NCI-H1436 (cell line): Measurements from ENCODE around the gene PSTPIP1.

Source experiments
- DNase-seq: peaks from one replicate; lab custom pipeline; 2025; lab: John Stamatoyannopoulos, UW

Gene PSTPIP1

GRCh38 chr15:76998663-76999285 is 3.8 kb downstream of the PSTPIP1 start:
- no peak for DNase-seq

GRCh38 chr15:76999996-77000395 is 5.1 kb downstream of the PSTPIP1 start:
- DNase-seq = no peak

GRCh38 chr15:77001351-77001750 is 6.4 kb downstream of the PSTPIP1 start:
- no peak for DNase-seq

GRCh38 chr15:77001966-77002365 is 7.0 kb downstream of the PSTPIP1 start:
- DNase-seq = no peak

- no peak for DNase-seq
These were observed 7.5 kb downstream of the PSTPIP1 start for GRCh38 chr15:77002436-77002835.

- DNase-seq = no peak
These were observed 8.3 kb downstream of the PSTPIP1 start for GRCh38 chr15:77002954-77003912.

- no peak for DNase-seq
These were observed 9.3 kb downstream of the PSTPIP1 start for GRCh38 chr15:77004189-77004588.

- DNase-seq = no peak
These were observed 14.2 kb downstream of the PSTPIP1 start for GRCh38 chr15:77009176-77009575.

- no peak for DNase-seq
These were observed 14.9 kb downstream of the PSTPIP1 start for GRCh38 chr15:77009646-77010311.

GRCh38 chr15:77010312-77010686 is 15.4 kb downstream of the PSTPIP1 start:
- no peak for DNase-seq

- DNase-seq = no peak
These were observed 15.9 kb downstream of the PSTPIP1 start for GRCh38 chr15:77010857-77011256.

GRCh38 chr15:77012117-77012712 is 17.3 kb downstream of the PSTPIP1 start:
- DNase-seq = no peak

- no peak for DNase-seq
These were observed 17.9 kb downstream of the PSTPIP1 start for GRCh38 chr15:77012868-77013267.

GRCh38 chr15:77013776-77014131 is 18.8 kb downstream of the PSTPIP1 start:
- no peak for DNase-seq

GRCh38 chr15:77014132-77015081 is 19.5 kb downstream of the PSTPIP1 start:
- DNase-seq = no peak

- no peak for DNase-seq
These were observed 20.9 kb downstream of the PSTPIP1 start for GRCh38 chr15:77015646-77016320.

GRCh38 chr15:77016321-77016695 is 21.4 kb downstream of the PSTPIP1 start:
- no peak for DNase-seq

- DNase-seq = no peak
These were observed 22.2 kb downstream of the PSTPIP1 start for GRCh38 chr15:77017091-77017660.

GRCh38 chr15:77017761-77018720 is 23.1 kb downstream of the PSTPIP1 start:
- no peak for DNase-seq
